Measurements from ENCODE around the gene ZDHHC21. TPM values are rescaled to one million over a fixed set of nuclear protein-coding genes. Genes with fewer than 3 reads are reported as not detected.
A peak's percentile ranks its signal among the peaks of the same experiment; 100 is the strongest.

ZDHHC21 gene
- total RNA-seq, 1 experiment from 2014 or later = 6.8 TPM

DNA sequence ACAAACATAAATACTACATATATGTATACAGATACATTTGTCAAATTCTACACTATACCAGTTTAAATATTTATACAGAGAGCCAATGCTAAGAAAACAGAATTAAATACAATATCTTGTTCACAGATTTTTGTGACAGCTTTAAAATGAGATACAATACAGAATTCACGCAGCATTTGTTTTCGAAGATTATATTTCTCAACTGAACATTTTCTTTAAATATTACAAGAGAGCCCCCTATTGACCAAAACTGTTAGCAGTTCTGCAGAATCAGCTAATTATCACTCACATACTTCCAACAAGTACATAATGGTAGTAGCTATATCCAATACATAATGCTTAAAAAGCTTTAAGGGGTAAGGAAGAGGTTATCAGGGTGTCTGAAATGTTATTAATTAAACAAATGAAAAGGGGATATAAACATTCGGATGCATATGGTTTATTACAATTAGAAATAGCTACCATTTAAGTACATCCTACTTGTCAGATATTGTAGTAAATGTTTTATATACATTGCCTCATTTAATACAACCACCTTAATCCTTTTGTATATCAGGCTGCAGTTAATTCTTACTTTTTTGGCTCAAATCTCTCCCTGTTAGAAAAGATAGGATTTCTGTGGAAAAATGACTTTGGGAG is 31.7 kb downstream of the ZDHHC21 start:
- DNase-seq = peak in 1 of 2 experiments; percentile 7
- Histone ChIP-seq H3K36me3 (ENCODE audit: control insufficient read depth, insufficient read depth, low read length) (no peaks in the 10 kb centered on the region), H3K9me3 (no peaks in the 10 kb centered on the region), H3K4me3 (ENCODE audit: low read depth, low read length) (no peak overlapping the region), H3K4me1 (no peaks in the 10 kb centered on the region), H3K27me3 (replicated peaks; ENCODE audit: control insufficient read depth, insufficient read depth, low read length) (no peaks in the 10 kb centered on the region)
- BruUV-seq (replicated peaks) = no TSS peak
- Mint-ChIP-seq H3K9me3 (ENCODE audit: unreplicated experiment) (no peaks in the 10 kb centered on the region), H3K27me3 (ENCODE audit: insufficient read depth, unreplicated experiment) (no peaks in the 10 kb centered on the region), H3K4me3 (ENCODE audit: unreplicated experiment) (no peak overlapping the region), H3K36me3 (ENCODE audit: insufficient read depth, unreplicated experiment) (no peaks in the 10 kb centered on the region), H3K4me1 (ENCODE audit: low read depth, unreplicated experiment) (no peaks in the 10 kb centered on the region), H3K27ac (ENCODE audit: unreplicated experiment) (no peak overlapping the region)
- TF ChIP-seq, protein P1, sequence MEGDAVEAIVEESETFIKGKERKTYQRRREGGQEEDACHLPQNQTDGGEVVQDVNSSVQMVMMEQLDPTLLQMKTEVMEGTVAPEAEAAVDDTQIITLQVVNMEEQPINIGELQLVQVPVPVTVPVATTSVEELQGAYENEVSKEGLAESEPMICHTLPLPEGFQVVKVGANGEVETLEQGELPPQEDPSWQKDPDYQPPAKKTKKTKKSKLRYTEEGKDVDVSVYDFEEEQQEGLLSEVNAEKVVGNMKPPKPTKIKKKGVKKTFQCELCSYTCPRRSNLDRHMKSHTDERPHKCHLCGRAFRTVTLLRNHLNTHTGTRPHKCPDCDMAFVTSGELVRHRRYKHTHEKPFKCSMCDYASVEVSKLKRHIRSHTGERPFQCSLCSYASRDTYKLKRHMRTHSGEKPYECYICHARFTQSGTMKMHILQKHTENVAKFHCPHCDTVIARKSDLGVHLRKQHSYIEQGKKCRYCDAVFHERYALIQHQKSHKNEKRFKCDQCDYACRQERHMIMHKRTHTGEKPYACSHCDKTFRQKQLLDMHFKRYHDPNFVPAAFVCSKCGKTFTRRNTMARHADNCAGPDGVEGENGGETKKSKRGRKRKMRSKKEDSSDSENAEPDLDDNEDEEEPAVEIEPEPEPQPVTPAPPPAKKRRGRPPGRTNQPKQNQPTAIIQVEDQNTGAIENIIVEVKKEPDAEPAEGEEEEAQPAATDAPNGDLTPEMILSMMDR (IDR thresholded peaks at IDR 0.05; ENCODE audit: insufficient read depth in 1 of 2, low read depth in 1 of 2, low read length in 1 of 2, severe bottlenecking in 1 of 2, unreplicated experiment in 1 of 2) = peak; percentile 26 to 30
- CTCF ChIA-PET = interaction anchor here (0.9 to 1.5 kb wide), 2 partner anchors 107 to 196 kb away, joined by 3 to 7 read pairs; no protein-coding TSS in a partner anchor
- intact Hi-C loops (cut with micrococcal nuclease; ENCODE audit: unreplicated experiment) = loop anchor here (2.0 to 5.0 kb wide), 2 partner anchors 45 to 219 kb away; no protein-coding TSS in a partner anchor
- POLR2A ChIA-PET = no interaction called here

DNA sequence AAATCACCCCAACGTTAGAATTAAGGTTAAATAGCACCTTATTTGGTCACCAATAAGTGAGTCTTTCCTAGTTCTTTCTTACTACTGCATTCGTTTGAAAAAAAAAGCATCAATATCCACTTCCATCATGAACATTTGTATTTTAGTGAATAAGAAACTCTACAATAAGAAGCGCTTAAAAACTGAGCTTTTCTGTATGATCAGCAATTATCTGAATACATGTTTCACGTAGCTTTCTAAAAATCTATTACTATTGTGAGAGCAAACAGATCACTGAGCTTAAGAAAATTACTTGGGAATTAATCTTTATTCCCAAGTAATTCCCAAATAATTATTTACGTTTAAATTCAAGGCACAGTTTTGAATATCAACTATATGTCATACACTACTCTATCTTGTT is 32.5 kb downstream of the ZDHHC21 start:
- H3K4me3 ChIP-seq (ENCODE audit: low read depth, low read length) = no peak overlapping the region
- ChIA-PET CTCF (interaction anchor here (1.5 kb wide), 1 partner anchor 195 kb away, joined by 7 read pairs; no protein-coding TSS in a partner anchor), POLR2A (no interaction called here)
- Mint-ChIP-seq H3K36me3 (ENCODE audit: insufficient read depth, unreplicated experiment) (no peaks in the 10 kb centered on the region), H3K4me3 (ENCODE audit: unreplicated experiment) (no peak overlapping the region), H3K9me3 (ENCODE audit: unreplicated experiment) (no peaks in the 10 kb centered on the region), H3K4me1 (ENCODE audit: low read depth, unreplicated experiment) (no peaks in the 10 kb centered on the region), H3K27me3 (ENCODE audit: insufficient read depth, unreplicated experiment) (no peaks in the 10 kb centered on the region), H3K27ac (ENCODE audit: unreplicated experiment) (no peak overlapping the region)
- H3K27me3 ChIP-seq (replicated peaks; ENCODE audit: control insufficient read depth, insufficient read depth, low read length) = no peaks in the 10 kb centered on the region
- H3K36me3 ChIP-seq (ENCODE audit: control insufficient read depth, insufficient read depth, low read length) = no peaks in the 10 kb centered on the region
- no TSS peak for BruUV-seq (replicated peaks)
- intact Hi-C loops (cut with micrococcal nuclease; ENCODE audit: unreplicated experiment) = loop anchor here (2.0 to 5.0 kb wide), 2 partner anchors 44 to 218 kb away; no protein-coding TSS in a partner anchor
- H3K9me3 ChIP-seq = no peaks in the 10 kb centered on the region
- TF ChIP-seq, protein P1 (IDR thresholded peaks at IDR 0.05; ENCODE audit: insufficient read depth in 1 of 2, low read depth in 1 of 2, low read length in 1 of 2, severe bottlenecking in 1 of 2, unreplicated experiment in 1 of 2) = no peak
- no peak for DNase-seq
- H3K4me1 ChIP-seq = no peaks in the 10 kb centered on the region

DNA sequence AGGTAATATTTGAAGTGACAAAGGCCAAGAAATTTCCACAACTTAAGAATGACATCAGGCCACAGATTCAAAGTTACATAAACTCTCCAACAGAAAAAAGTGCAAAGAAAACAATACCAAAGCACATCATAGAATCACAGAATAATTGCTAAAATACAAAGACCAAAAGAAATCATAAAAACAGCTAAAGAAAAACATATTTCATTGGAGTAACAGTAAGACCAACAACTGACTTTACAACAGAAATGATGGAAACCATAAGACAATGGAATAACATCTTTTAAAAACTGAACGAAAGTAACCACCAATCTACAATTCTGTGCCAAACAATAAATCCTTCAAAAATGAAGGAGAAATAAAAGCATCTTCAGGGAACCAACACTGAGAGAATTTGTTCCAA is 38.3 kb downstream of the ZDHHC21 start:
- TF ChIP-seq, protein P1 (IDR thresholded peaks at IDR 0.05; ENCODE audit: insufficient read depth in 1 of 2, low read depth in 1 of 2, low read length in 1 of 2, severe bottlenecking in 1 of 2, unreplicated experiment in 1 of 2) = no peak
- Mint-ChIP-seq H3K36me3 (ENCODE audit: insufficient read depth, unreplicated experiment) (no peaks in the 10 kb centered on the region), H3K27me3 (ENCODE audit: insufficient read depth, unreplicated experiment) (no peaks in the 10 kb centered on the region), H3K9me3 (ENCODE audit: unreplicated experiment) (peaks cover 11% of the 10 kb centered on the region), H3K27ac (ENCODE audit: unreplicated experiment) (no peak overlapping the region), H3K4me1 (ENCODE audit: low read depth, unreplicated experiment) (no peaks in the 10 kb centered on the region), H3K4me3 (ENCODE audit: unreplicated experiment) (no peak overlapping the region)
- Histone ChIP-seq H3K36me3 (ENCODE audit: control insufficient read depth, insufficient read depth, low read length) (no peaks in the 10 kb centered on the region), H3K4me1 (no peaks in the 10 kb centered on the region), H3K4me3 (ENCODE audit: low read depth, low read length) (no peak overlapping the region), H3K9me3 (peaks cover 9% of the 10 kb centered on the region; the same call in 1 of the 2 replicates), H3K27me3 (replicated peaks; ENCODE audit: control insufficient read depth, insufficient read depth, low read length) (no peaks in the 10 kb centered on the region)
- intact Hi-C loops (cut with micrococcal nuclease; ENCODE audit: unreplicated experiment) = loop anchor here (10.0 kb wide), 1 partner anchor 110 kb away; no protein-coding TSS in a partner anchor
- no peak for DNase-seq
- ChIA-PET POLR2A (no interaction called here), CTCF (no interaction called here)
- no TSS peak for BruUV-seq (replicated peaks)
